PC-3 (cell line): ENCODE results near the gene FAM53B. TPM values are rescaled to one million over a fixed set of nuclear protein-coding genes. Genes with fewer than 3 reads are reported as not detected.

Experiments
- ATAC-seq: fragments of 200-7000 bp; cut with Tn5 transposase; 2 replicates; pipeline ENCODE4 v1.9.1; 2020; ENCODE audit warnings: mild to moderate bottlenecking, moderate library complexity
- BruUV-seq: library from RNA; stranded (reverse); fragments of 400-500 nt; replicated peaks from 2 replicates; lab custom pipeline; 2021; lab: Mats Ljungman, UMichigan
- CTCF ChIA-PET: fragments of 300-600 bp; sonication (Branson Sonifier 250); formaldehyde crosslinking; loops from one replicate; lab custom pipeline; 2022; ENCODE audit warnings: antibody characterized with exemption; lab: Charles Lee
- POLR2A ChIA-PET: fragments of 300-600 bp; sonication (Branson Sonifier 250); formaldehyde crosslinking; loops from one replicate; lab custom pipeline; 2022; ENCODE audit warnings: antibody characterized with exemption; ENCODE audit not compliant: unreplicated experiment; lab: Charles Lee
- DNase-seq: peaks from one replicate; pipeline ENCODE4 v3.0.0-alpha.2; 2015
- H2AFZ ChIP-seq: fragments of 300-600 bp; sonication (generic); 2 replicates; pipeline ENCODE4 v1.6.0; 2016; ENCODE audit warnings: antibody characterized with exemption, low read length
- H3F3A ChIP-seq: fragments of 300-600 bp; sonication (generic); one replicate; pipeline ENCODE4 v1.6.0; 2017; ENCODE audit warnings: antibody characterized with exemption, low read length, control low read depth, mild to moderate bottlenecking; ENCODE audit not compliant: unreplicated experiment
- H3K27ac ChIP-seq: fragments of 300-600 bp; sonication (generic); 2 replicates; pipeline ENCODE4 v1.5.1; 2016; ENCODE audit warnings: mild to moderate bottlenecking, low read length
- H3K27me3 ChIP-seq: fragments of 300-600 bp; sonication (generic); 2 replicates; pipeline ENCODE4 v1.6.1; 2016; ENCODE audit warnings: low read length, mixed read lengths
- H3K36me3 ChIP-seq: fragments of 300-600 bp; sonication (generic); 2 replicates; pipeline ENCODE4 v1.6.1; 2016; ENCODE audit warnings: low read depth, mixed run types, low read length, mixed read lengths
- H3K4me1 ChIP-seq: fragments of 300-600 bp; sonication (generic); 2 replicates; pipeline ENCODE4 v1.5.1; 2016; ENCODE audit warnings: low read length; ENCODE audit not compliant: insufficient read depth
- H3K4me2 ChIP-seq: fragments of 300-600 bp; sonication (generic); 2 replicates; pipeline ENCODE4 v1.6.0; 2016; ENCODE audit warnings: low read length
- H3K4me3 ChIP-seq: fragments of 300-600 bp; sonication (generic); 2 replicates; pipeline ENCODE4 v1.5.1; 2016; ENCODE audit warnings: mild to moderate bottlenecking, low read length, mixed read lengths
- H3K79me2 ChIP-seq: fragments of 300-600 bp; sonication (generic); 2 replicates; pipeline ENCODE4 v1.6.1; 2017; ENCODE audit warnings: low read length, mixed read lengths
- H3K9ac ChIP-seq: fragments of 300-600 bp; sonication (generic); 2 replicates; pipeline ENCODE4 v1.6.0; 2016; ENCODE audit warnings: mild to moderate bottlenecking, low read length
- H3K9me2 ChIP-seq: fragments of 300-600 bp; sonication (generic); replicated peaks from 2 replicates; pipeline ENCODE4 v1.6.1; 2016; ENCODE audit warnings: mixed run types, low read length, mixed read lengths
- H3K9me3 ChIP-seq: fragments of 300-600 bp; sonication (generic); 2 replicates; pipeline ENCODE4 v1.6.1; 2016; ENCODE audit warnings: low read length, mixed read lengths
- H4K20me1 ChIP-seq: fragments of 300-600 bp; sonication (generic); 2 replicates; pipeline ENCODE4 v1.6.1; 2016; ENCODE audit warnings: low read length, mixed read lengths
- CTCF ChIP-seq: fragments of 300-600 bp; sonication (generic); conservative IDR thresholded peaks from 2 replicates; pipeline ENCODE4 v1.5.1; 2017; ENCODE audit warnings: antibody characterized with exemption, low read depth, mild to moderate bottlenecking, low read length
- EZH2 ChIP-seq: fragments of 300-600 bp; sonication (generic); IDR thresholded peaks from one replicate; pipeline ENCODE4 v1.6.1; 2017; ENCODE audit warnings: antibody characterized with exemption, mild to moderate bottlenecking, low read length; ENCODE audit not compliant: unreplicated experiment
- EZH2phosphoT487 ChIP-seq: fragments of 300-600 bp; sonication (generic); IDR thresholded peaks from 2 replicates; pipeline ENCODE4 v1.6.1; 2018; ENCODE audit warnings: mild to moderate bottlenecking, antibody characterized with exemption, low read length, borderline replicate concordance
- intact Hi-C: fragments of 100-400 bp; cut with micrococcal nuclease; formaldehyde crosslinking; loops from 2 replicates; pipeline ENCODE4 v1.9.0; 2023
- total RNA-seq: library from RNA; depleted of rRNA; stranded (reverse); fragments of >200 nt; gene quantifications from 2 replicates; pipeline ENCODE4 v1.2.3, GENCODE V29; 2014

FAM53B gene
- total RNA-seq, 1 experiment from 2014 or later: 19.4 TPM

- ATAC-seq (no peak), DNase-seq (no peak)
- Histone ChIP-seq H3K79me2 (no peaks in the 10 kb centered on the region), H3F3A (no peaks in the 10 kb centered on the region), H3K36me3 (no peaks in the 10 kb centered on the region), H3K4me1 (no peaks in the 10 kb centered on the region), H3K4me3 (no peak overlapping the region), H4K20me1 (no peaks in the 10 kb centered on the region), H3K9ac (no peak overlapping the region), H3K9me3 (no peaks in the 10 kb centered on the region), H3K27me3 (no peaks in the 10 kb centered on the region), H3K27ac (no peak overlapping the region), H3K9me2 (no peaks in the 10 kb centered on the region), H3K4me2 (no peak overlapping the region), H2AFZ (no peak overlapping the region)
- POLR2A ChIA-PET: no interaction called here
- CTCF ChIA-PET: no interaction called here
- TF ChIP-seq EZH2phosphoT487 (no peak), EZH2 (no peak), CTCF (no peak)
- intact Hi-C loops: no loop called here
- BruUV-seq: no TSS peak
These were observed 144.6 kb downstream of the FAM53B start for GRCh38 chr10:124599588-124600050.

DNA sequence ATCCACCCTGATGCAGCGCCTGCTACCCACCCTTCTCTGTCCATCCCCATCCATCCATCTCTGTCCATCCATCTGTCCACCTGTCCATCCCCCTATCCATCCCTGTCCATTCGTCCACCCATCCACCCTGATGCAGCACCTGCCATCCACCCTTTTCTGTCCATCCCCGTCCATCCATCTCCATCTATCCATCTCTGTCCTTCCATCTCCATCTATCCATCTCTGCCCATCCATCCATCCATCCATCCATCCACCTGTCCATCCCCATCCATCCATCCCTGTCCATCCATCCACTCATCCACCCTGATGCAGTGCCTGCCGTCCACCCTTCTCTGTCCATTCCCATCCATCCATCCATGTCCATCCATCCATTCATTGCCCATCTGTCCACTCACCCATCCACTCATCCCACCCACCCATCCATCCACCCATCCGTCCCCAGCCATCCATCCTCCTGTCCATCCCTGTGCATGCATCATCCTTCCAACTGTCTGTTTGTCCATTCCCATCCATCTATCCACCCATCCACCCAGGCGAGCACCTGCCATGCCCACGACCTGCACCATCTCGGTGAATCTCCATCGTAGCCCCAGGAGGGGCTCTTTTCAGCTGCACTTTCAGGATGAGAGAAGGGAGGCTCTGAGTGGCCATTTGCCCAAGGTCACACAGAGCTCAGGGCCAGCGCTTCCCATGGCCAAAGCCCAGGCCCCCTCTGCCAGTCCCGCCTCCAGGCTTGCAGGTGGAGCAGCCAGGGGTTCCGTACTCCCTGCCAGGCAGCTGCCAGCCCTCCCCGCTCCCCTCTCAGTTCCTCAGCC is 145.2 kb downstream of the FAM53B start:
- Histone ChIP-seq H4K20me1 (no peaks in the 10 kb centered on the region), H3K4me3 (no peak overlapping the region), H3K79me2 (no peaks in the 10 kb centered on the region), H3K9me3 (no peaks in the 10 kb centered on the region), H3K9ac (no peak overlapping the region), H3K4me1 (no peaks in the 10 kb centered on the region), H2AFZ (no peak overlapping the region), H3F3A (no peaks in the 10 kb centered on the region), H3K27ac (no peak overlapping the region), H3K4me2 (no peak overlapping the region), H3K9me2 (no peaks in the 10 kb centered on the region), H3K36me3 (no peaks in the 10 kb centered on the region), H3K27me3 (no peaks in the 10 kb centered on the region)
- ChIA-PET POLR2A (no interaction called here), CTCF (no interaction called here)
- no TSS peak for BruUV-seq
- no peak for ATAC-seq
- no peak for TF ChIP-seq EZH2phosphoT487
- TF ChIP-seq CTCF: no peak
- no peak for TF ChIP-seq EZH2
- intact Hi-C loops: no loop called here
- DNase-seq: no peak

GRCh38 chr10:124598196-124598595 is 146.0 kb downstream of the FAM53B start:
- BruUV-seq: no TSS peak
- TF ChIP-seq EZH2phosphoT487 (no peak), EZH2 (no peak), CTCF (no peak)

More at GRCh38 chr10:124598196-124598595, 146.0 kb downstream of the FAM53B start:
- Histone ChIP-seq H3K79me2 (no peaks in the 10 kb centered on the region), H3K27ac (no peak overlapping the region), H3K4me2 (no peak overlapping the region), H3K9me2 (no peaks in the 10 kb centered on the region), H3K27me3 (no peaks in the 10 kb centered on the region), H3K36me3 (no peaks in the 10 kb centered on the region), H2AFZ (no peak overlapping the region), H3F3A (no peaks in the 10 kb centered on the region), H3K9ac (no peak overlapping the region), H3K4me1 (no peaks in the 10 kb centered on the region), H3K9me3 (no peaks in the 10 kb centered on the region), H3K4me3 (no peak overlapping the region), H4K20me1 (no peaks in the 10 kb centered on the region)
- DNase-seq: no peak
- POLR2A ChIA-PET: no interaction called here
- intact Hi-C loops: no loop called here
- CTCF ChIA-PET: no interaction called here
- ATAC-seq: no peak
